ENCODE results near the gene ARID1A. TPM values are rescaled to one million over a fixed set of nuclear protein-coding genes. Genes with fewer than 3 reads are reported as not detected.

ARID1A gene
- total and polyA plus RNA-seq, 9 of the 15 experiments (the other 6 are each of a cell fraction or from before 2014, with no cell fraction given): 8.3 to 88.3 (median 22.5) TPM

DNA sequence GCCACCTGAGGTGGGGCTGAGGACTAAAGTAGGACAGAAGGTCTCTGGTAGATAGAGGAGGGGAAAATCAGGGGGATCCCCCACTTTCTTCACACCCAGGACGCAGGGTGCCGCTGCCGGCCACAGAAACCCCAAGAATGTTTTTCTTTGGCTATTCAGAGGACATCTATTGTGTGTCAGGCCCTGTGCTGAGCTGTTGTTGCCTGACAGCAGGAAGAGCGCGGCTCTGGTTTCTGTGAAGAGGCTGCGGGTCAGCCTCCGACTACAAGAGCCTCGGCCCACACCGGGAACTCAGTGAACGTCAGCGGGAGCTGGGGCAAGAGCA lies 91.5 kb downstream of the ARID1A start (continued):
- TF ChIP-seq CREB5 (CRISPR knock-in tag; IDR thresholded peaks at IDR 0.05) (peak; percentile 74; the same call in 1 of the 2 replicates), SUPT5H (IDR thresholded peaks at IDR 0.05) (no peak), PPARD (CRISPR knock-in tag; IDR thresholded peaks at IDR 0.05) (no peak), HMG20A (CRISPR knock-in tag; conservative IDR thresholded peaks at IDR 0.05) (no peak), ZNF76 (CRISPR knock-in tag; IDR thresholded peaks at IDR 0.05; ENCODE audit: borderline replicate concordance) (0 out of 2 replicates have a peak, but pooled peaks have one; percentile 41), CBFB (CRISPR knock-in tag; IDR thresholded peaks at IDR 0.05) (0 out of 2 replicates have a peak, but pooled peaks have one; percentile 30), ZNF57 (CRISPR knock-in tag; IDR thresholded peaks at IDR 0.05) (no peak), NR3C1 (CRISPR knock-in tag; IDR thresholded peaks at IDR 0.05) (no peak), HNRNPUL1 (IDR thresholded peaks at IDR 0.05; ENCODE audit: low read length) (no peak), ZBTB5 (IDR thresholded peaks at IDR 0.05) (no peak), KAT2B (IDR thresholded peaks at IDR 0.05; ENCODE audit: low read depth, low read length) (no peak), ZNF639 (CRISPR knock-in tag; conservative IDR thresholded peaks at IDR 0.05 in 1 of 2, IDR thresholded peaks at IDR 0.05 in 1 of 2) (no peak), ERF (CRISPR knock-in tag; IDR thresholded peaks at IDR 0.05) (no peak)
- TF ChIP-seq, protein P1, sequence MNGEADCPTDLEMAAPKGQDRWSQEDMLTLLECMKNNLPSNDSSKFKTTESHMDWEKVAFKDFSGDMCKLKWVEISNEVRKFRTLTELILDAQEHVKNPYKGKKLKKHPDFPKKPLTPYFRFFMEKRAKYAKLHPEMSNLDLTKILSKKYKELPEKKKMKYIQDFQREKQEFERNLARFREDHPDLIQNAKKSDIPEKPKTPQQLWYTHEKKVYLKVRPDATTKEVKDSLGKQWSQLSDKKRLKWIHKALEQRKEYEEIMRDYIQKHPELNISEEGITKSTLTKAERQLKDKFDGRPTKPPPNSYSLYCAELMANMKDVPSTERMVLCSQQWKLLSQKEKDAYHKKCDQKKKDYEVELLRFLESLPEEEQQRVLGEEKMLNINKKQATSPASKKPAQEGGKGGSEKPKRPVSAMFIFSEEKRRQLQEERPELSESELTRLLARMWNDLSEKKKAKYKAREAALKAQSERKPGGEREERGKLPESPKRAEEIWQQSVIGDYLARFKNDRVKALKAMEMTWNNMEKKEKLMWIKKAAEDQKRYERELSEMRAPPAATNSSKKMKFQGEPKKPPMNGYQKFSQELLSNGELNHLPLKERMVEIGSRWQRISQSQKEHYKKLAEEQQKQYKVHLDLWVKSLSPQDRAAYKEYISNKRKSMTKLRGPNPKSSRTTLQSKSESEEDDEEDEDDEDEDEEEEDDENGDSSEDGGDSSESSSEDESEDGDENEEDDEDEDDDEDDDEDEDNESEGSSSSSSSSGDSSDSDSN (IDR thresholded peaks at IDR 0.05; ENCODE audit: borderline replicate concordance in 1 of 2, low read depth in 2 of 2, low read length in 2 of 2): no peak
- TF ChIP-seq, protein P2, sequence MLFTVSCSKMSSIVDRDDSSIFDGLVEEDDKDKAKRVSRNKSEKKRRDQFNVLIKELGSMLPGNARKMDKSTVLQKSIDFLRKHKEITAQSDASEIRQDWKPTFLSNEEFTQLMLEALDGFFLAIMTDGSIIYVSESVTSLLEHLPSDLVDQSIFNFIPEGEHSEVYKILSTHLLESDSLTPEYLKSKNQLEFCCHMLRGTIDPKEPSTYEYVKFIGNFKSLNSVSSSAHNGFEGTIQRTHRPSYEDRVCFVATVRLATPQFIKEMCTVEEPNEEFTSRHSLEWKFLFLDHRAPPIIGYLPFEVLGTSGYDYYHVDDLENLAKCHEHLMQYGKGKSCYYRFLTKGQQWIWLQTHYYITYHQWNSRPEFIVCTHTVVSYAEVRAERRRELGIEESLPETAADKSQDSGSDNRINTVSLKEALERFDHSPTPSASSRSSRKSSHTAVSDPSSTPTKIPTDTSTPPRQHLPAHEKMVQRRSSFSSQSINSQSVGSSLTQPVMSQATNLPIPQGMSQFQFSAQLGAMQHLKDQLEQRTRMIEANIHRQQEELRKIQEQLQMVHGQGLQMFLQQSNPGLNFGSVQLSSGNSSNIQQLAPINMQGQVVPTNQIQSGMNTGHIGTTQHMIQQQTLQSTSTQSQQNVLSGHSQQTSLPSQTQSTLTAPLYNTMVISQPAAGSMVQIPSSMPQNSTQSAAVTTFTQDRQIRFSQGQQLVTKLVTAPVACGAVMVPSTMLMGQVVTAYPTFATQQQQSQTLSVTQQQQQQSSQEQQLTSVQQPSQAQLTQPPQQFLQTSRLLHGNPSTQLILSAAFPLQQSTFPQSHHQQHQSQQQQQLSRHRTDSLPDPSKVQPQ (CRISPR knock-in tag; IDR thresholded peaks at IDR 0.05; ENCODE audit: borderline replicate concordance): no peak

All from K562 (cell line).